T-cell (primary cell): ENCODE data around the gene NAV2. TPM values are rescaled to one million over a fixed set of nuclear protein-coding genes. Genes with fewer than 3 reads are reported as not detected.

Source experiments
- ATAC-seq, 4 experiments: fragments of 200-7000 bp in 3 of 4; fragments of 150-1000 bp in 1 of 4; cut with Tn5 transposase; replicated peaks in 1 of 4; 1 replicate in 3 of 4; 2 replicates in 1 of 4; pipeline ENCODE4 v1.10.0; 2021; ENCODE audit warnings: moderate library complexity in 3 of 4, mild to moderate bottlenecking in 2 of 4, moderate number of reproducible peaks in 1 of 4
- CTCF ChIA-PET, 2 donors: fragments of 300-600 bp; sonication (Branson Sonifier 250); formaldehyde crosslinking; loops; one replicate each; lab custom pipeline; 2022; ENCODE audit warnings: antibody characterized with exemption in 2 of 2; lab: Charles Lee
- POLR2A ChIA-PET, 2 donors: fragments of 300-600 bp; sonication (Branson Sonifier 250); formaldehyde crosslinking; loops; one replicate each; lab custom pipeline; 2022; ENCODE audit warnings: antibody characterized with exemption in 2 of 2; lab: Charles Lee
- DNase-seq, 35 experiments: peaks; one replicate each; pipeline versions ENCODE4 v3.0.0 to v3.0.0-alpha.2; 2013 to 2023
- H3K27ac ChIP-seq: one replicate; pipeline ENCODE4 v1.5.1; 2013; ENCODE audit warnings: low read length
- H3K27me3 ChIP-seq, 2 experiments: replicated peaks in 1 of 2; 1 replicate in 1 of 2; 2 replicates in 1 of 2; pipeline versions ENCODE4 v1.6.1 to v1.7.0; 2013; ENCODE audit warnings: low read length in 1 of 2, mixed read lengths in 1 of 2; ENCODE audit not compliant: control insufficient read depth in 2 of 2, insufficient read depth in 2 of 2; ENCODE audit errors: extremely low read depth in 1 of 2
- H3K36me3 ChIP-seq, 2 donors: 1 replicate in 1 of 2; 2 replicates in 1 of 2; pipeline versions ENCODE4 v1.6.1 to v1.7.0; 2013; ENCODE audit warnings: low read length in 1 of 2; ENCODE audit not compliant: control insufficient read depth in 2 of 2, insufficient read depth in 1 of 2; ENCODE audit errors: extremely low read depth in 1 of 2
- H3K4me1 ChIP-seq, 2 experiments: 1 replicate in 1 of 2; 2 replicates in 1 of 2; pipeline versions ENCODE4 v1.6.1 to v1.7.0; 2013; ENCODE audit warnings: low read length in 2 of 2, mixed read lengths in 1 of 2; ENCODE audit not compliant: insufficient read depth in 2 of 2, control insufficient read depth in 1 of 2; ENCODE audit errors: extremely low read depth in 1 of 2
- H3K4me3 ChIP-seq, 2 donors: 1 replicate in 1 of 2; 2 replicates in 1 of 2; pipeline versions ENCODE4 v1.5.1 to v1.7.0; 2013; ENCODE audit warnings: mild to moderate bottlenecking in 2 of 2, low read length in 1 of 2, moderate library complexity in 1 of 2; ENCODE audit not compliant: control insufficient read depth in 1 of 2; ENCODE audit errors: extremely low read depth in 1 of 2
- H3K9me3 ChIP-seq: 2 replicates; pipeline ENCODE4 v1.7.0; 2013
- H3K27ac Mint-ChIP-seq, 2 donors: one replicate each; pipeline ENCODE4 v1.8.0; 2020 to 2021; ENCODE audit warnings: mild to moderate bottlenecking in 2 of 2, mixed read lengths in 2 of 2
- H3K27me3 Mint-ChIP-seq, 2 donors: one replicate each; pipeline ENCODE4 v1.8.0; 2021 to 2022; ENCODE audit warnings: mixed read lengths in 2 of 2
- H3K36me3 Mint-ChIP-seq: one replicate; pipeline ENCODE4 v1.8.0; 2021; ENCODE audit warnings: mixed read lengths
- H3K4me1 Mint-ChIP-seq, 3 donors: one replicate each; pipeline ENCODE4 v1.8.0; 2020 to 2022; ENCODE audit warnings: mixed read lengths in 3 of 3, mild to moderate bottlenecking in 1 of 3
- H3K4me3 Mint-ChIP-seq, 3 donors: one replicate each; pipeline ENCODE4 v1.8.0; 2020 to 2022; ENCODE audit warnings: mild to moderate bottlenecking in 3 of 3, mixed read lengths in 3 of 3, moderate library complexity in 3 of 3
- H3K9me3 Mint-ChIP-seq, 3 donors: one replicate each; pipeline ENCODE4 v1.8.0; 2020 to 2022; ENCODE audit warnings: mixed read lengths in 3 of 3
- WGBS: methylation state at CpG from one replicate; pipeline ENCODE4 v1.1.5; 2013; ENCODE audit warnings: missing lambda C conversion rate; ENCODE audit not compliant: insufficient coverage; 5-methylcytosine and 5-hydroxymethylcytosine counted together
- total RNA-seq, 35 experiments: library from RNA in 6 of 35; stranded (reverse) in 6 of 35; fragments of 120-200 nt in 1 of 35; gene quantifications; one replicate each; pipeline versions ENCODE4 v1.2.1 to v1.2.4 and lab custom pipeline; 2013 to 2026

The NAV2 gene
- total RNA-seq, 5 donors from 2014 or later (not counting 1 experiment from before 2014, with no cell fraction given), result 0.55 to 3.0 (median 1.8) TPM

GRCh38 chr11:19812710-19813109, 100.1 kb downstream of the NAV2 start:
- no peak overlapping the region for H3K4me3 Mint-ChIP-seq
- H3K36me3 Mint-ChIP-seq, result no peaks in the 10 kb centered on the region
- H3K27me3 Mint-ChIP-seq, result peaks cover 4 to 9% of the 10 kb centered on the region in 2 donors
- 94% methylated on average over 3 of the region's 4 CpGs for WGBS
- ChIA-PET POLR2A (no interaction called here), CTCF (interaction anchor here in 1 of 2 donors (0.7 kb wide), 1 partner anchor 170 kb away, joined by 3 read pairs; no protein-coding TSS in a partner anchor)
- ATAC-seq, result no peak
- no peak for DNase-seq
- Histone ChIP-seq H3K4me1 (no peaks in the 10 kb centered on the region), H3K4me3 (no peak overlapping the region), H3K9me3 (no peaks in the 10 kb centered on the region), H3K27me3 (peaks cover 0 to 11% of the 10 kb centered on the region in 2 experiments), H3K36me3 (no peaks in the 10 kb centered on the region), H3K27ac (no peak overlapping the region)
- no peaks in the 10 kb centered on the region for H3K9me3 Mint-ChIP-seq
- no peaks in the 10 kb centered on the region for H3K4me1 Mint-ChIP-seq
- no peak overlapping the region for H3K27ac Mint-ChIP-seq

DNA sequence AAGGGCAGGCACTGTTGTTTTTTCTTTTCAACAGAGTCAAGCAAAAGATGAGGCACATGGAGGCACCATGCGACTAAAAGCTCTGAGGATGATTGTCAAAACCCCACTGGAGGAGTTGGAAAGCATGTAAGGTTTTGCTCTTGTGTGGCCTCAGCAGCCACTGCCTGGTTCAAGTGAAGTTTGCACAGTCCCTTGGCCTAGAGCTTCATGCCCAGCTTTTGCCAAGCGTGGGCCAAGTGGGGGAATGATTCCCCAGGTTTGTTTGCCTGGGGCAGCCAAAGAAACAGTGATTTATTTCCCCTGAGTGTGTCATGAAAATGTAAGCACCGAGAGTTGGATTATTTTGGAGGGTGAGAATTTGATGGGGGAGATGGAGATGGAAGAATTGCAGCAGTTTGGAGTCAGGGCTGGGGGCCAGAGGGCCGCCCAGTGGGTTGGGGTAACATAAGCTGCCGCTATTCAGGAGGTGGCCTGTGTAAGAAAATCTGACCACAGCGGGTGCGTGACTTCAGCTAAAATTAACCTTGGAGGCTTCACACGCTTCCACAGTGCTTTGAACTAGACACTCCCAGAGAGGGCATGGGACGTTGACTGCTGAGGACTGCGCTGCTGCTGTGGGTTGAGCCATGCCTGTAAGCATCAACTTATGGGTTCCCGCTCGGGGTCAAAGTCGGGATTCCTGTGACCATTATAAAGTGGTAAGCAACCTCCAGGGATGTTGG, 100.7 kb downstream of the NAV2 start:
- H3K36me3 Mint-ChIP-seq, result no peaks in the 10 kb centered on the region
- POLR2A ChIA-PET, result no interaction called here

GRCh38 chr11:19814421-19814820, 101.8 kb downstream of the NAV2 start:
- H3K4me3 Mint-ChIP-seq, result no peak overlapping the region
- Histone ChIP-seq H3K9me3 (no peaks in the 10 kb centered on the region), H3K27me3 (peaks cover 0 to 15% of the 10 kb centered on the region in 2 experiments), H3K4me3 (no peak overlapping the region), H3K4me1 (no peaks in the 10 kb centered on the region), H3K27ac (no peak overlapping the region), H3K36me3 (no peaks in the 10 kb centered on the region)
- peaks cover 8 to 9% of the 10 kb centered on the region in 2 donors for H3K27me3 Mint-ChIP-seq
- ATAC-seq, result no peak
- ChIA-PET CTCF (no interaction called here), POLR2A (no interaction called here)
- no peak for DNase-seq
- no peak overlapping the region for H3K27ac Mint-ChIP-seq
- H3K9me3 Mint-ChIP-seq, result no peaks in the 10 kb centered on the region
- H3K4me1 Mint-ChIP-seq, result no peaks in the 10 kb centered on the region
- no peaks in the 10 kb centered on the region for H3K36me3 Mint-ChIP-seq
- 75% methylated on average over 1 of the region's 2 CpGs for WGBS

More for the DNA sequence above, 100.7 kb downstream of the NAV2 start:
- no peak overlapping the region for H3K4me3 Mint-ChIP-seq
- no peaks in the 10 kb centered on the region for H3K4me1 Mint-ChIP-seq
- Histone ChIP-seq H3K27ac (no peak overlapping the region), H3K4me1 (no peaks in the 10 kb centered on the region), H3K4me3 (no peak overlapping the region), H3K36me3 (no peaks in the 10 kb centered on the region), H3K9me3 (no peaks in the 10 kb centered on the region), H3K27me3 (peaks cover 0 to 11% of the 10 kb centered on the region in 2 experiments)
- ATAC-seq (no peak), DNase-seq (no peak)
- CTCF ChIA-PET, result interaction anchor here in 1 of 2 donors (0.7 kb wide), 1 partner anchor 169 kb away, joined by 3 read pairs; no protein-coding TSS in a partner anchor
- no peak overlapping the region for H3K27ac Mint-ChIP-seq
- no peaks in the 10 kb centered on the region for H3K9me3 Mint-ChIP-seq
- H3K27me3 Mint-ChIP-seq, result peaks cover 4 to 9% of the 10 kb centered on the region in 2 donors
- 80% methylated on average over 13 of the region's 13 CpGs for WGBS

GRCh38 chr11:19816040-19816439, 103.4 kb downstream of the NAV2 start:
- Histone ChIP-seq H3K27me3 (peaks cover 0 to 18% of the 10 kb centered on the region in 2 experiments), H3K27ac (no peak overlapping the region), H3K36me3 (no peaks in the 10 kb centered on the region), H3K4me3 (no peak overlapping the region), H3K9me3 (no peaks in the 10 kb centered on the region), H3K4me1 (no peaks in the 10 kb centered on the region)
- 67% methylated on average over 6 of the region's 10 CpGs for WGBS
- POLR2A ChIA-PET, result no interaction called here
- no peak for DNase-seq
- CTCF ChIA-PET, result no interaction called here
- peaks cover 10 to 13% of the 10 kb centered on the region in 2 donors for H3K27me3 Mint-ChIP-seq
- H3K4me1 Mint-ChIP-seq, result no peaks in the 10 kb centered on the region
- H3K9me3 Mint-ChIP-seq, result no peaks in the 10 kb centered on the region
- no peak for ATAC-seq
- no peaks in the 10 kb centered on the region for H3K36me3 Mint-ChIP-seq
- H3K4me3 Mint-ChIP-seq, result no peak overlapping the region
- H3K27ac Mint-ChIP-seq, result no peak overlapping the region

DNA sequence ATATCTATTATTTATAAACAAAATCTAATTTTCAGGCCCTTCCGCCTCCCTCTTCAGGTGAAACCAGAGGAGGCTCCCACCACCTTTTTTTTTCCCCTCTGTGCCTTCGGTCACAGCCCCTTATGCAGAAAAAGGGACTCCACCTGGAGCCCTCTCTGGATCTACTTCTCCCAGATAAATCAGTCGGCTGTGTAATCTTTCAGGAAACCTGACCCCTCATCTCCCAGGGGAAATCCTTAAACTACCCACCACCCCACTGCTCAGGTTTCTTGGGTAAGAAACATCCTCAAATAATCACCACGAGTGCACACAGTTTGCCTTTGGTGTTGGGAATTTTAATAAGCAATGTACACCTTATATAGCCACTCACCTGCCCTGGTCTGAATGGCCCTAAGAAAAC, 104.2 kb downstream of the NAV2 start:
- Mint-ChIP-seq H3K27ac (no peak overlapping the region), H3K4me1 (no peaks in the 10 kb centered on the region), H3K9me3 (no peaks in the 10 kb centered on the region), H3K4me3 (no peak overlapping the region), H3K36me3 (no peaks in the 10 kb centered on the region), H3K27me3 (peaks cover 10 to 13% of the 10 kb centered on the region in 2 donors)
- Histone ChIP-seq H3K27ac (no peak overlapping the region), H3K4me1 (no peaks in the 10 kb centered on the region), H3K27me3 (peaks cover 0 to 18% of the 10 kb centered on the region in 2 experiments), H3K9me3 (no peaks in the 10 kb centered on the region), H3K36me3 (no peaks in the 10 kb centered on the region), H3K4me3 (no peak overlapping the region)
- WGBS, result 90% methylated on average over 2 of the region's 4 CpGs
- ChIA-PET CTCF (no interaction called here), POLR2A (no interaction called here)
- DNase-seq (no peak), ATAC-seq (no peak)

- no peak overlapping the region for H3K4me3 ChIP-seq
- CTCF ChIA-PET, result no interaction called here
- Mint-ChIP-seq H3K36me3 (no peaks in the 10 kb centered on the region), H3K4me3 (no peak overlapping the region), H3K27ac (no peak overlapping the region), H3K9me3 (no peaks in the 10 kb centered on the region), H3K27me3 (peaks cover 10 to 13% of the 10 kb centered on the region in 2 donors), H3K4me1 (no peaks in the 10 kb centered on the region)
- H3K4me1 ChIP-seq, result no peaks in the 10 kb centered on the region
- H3K9me3 ChIP-seq, result no peaks in the 10 kb centered on the region
- WGBS, result 84% methylated on average over 6 of the region's 6 CpGs
- ATAC-seq (no peak), DNase-seq (no peak)
- no peaks in the 10 kb centered on the region for H3K36me3 ChIP-seq
- POLR2A ChIA-PET, result no interaction called here
- peaks cover 0 to 18% of the 10 kb centered on the region in 2 experiments for H3K27me3 ChIP-seq
- no peak overlapping the region for H3K27ac ChIP-seq
Measured at GRCh38 chr11:19817265-19817851, 104.7 kb downstream of the NAV2 start.
